GM19463 (cell line): ENCODE data around the gene PPP3CA.
"Not testable (repeated sequence)": the region's sequence is repeated elsewhere in the genome, so short reads cannot be mapped to it uniquely, and the experiment has no call there.

Source experiments
- ATAC-seq: cut with Tn5 transposase; IDR thresholded peaks from one replicate; pipeline ENCODE4 v1.9.1; 2021; ENCODE audit warnings: mild to moderate bottlenecking, moderate library complexity; ENCODE audit not compliant: unreplicated experiment

PPP3CA gene

GRCh38 chr4:101183221-101183620, 164.1 kb downstream of the PPP3CA start:
- ATAC-seq: no peak

- not testable (repeated sequence) for ATAC-seq
These were observed 164.6 kb downstream of the PPP3CA start for GRCh38 chr4:101182688-101183087.

DNA sequence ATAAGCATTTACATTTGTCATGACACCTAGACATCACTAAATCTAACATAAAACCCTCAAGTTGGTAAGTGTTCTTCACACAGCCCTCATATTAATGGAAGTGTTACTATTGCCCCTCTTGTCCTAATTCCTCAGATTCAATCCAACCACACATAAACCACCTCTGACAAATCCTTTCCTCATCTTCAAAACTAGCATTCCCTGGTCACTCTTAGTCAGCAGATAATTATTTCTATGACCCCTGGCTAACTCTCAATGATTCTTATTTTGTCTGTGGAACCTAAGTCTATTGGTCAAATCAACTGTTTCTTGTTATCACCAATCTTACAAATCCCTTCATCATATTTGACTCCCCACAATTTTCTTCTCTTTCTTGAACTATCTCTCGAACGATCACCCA, 168.6 kb downstream of the PPP3CA start:
- no peak for ATAC-seq

DNA sequence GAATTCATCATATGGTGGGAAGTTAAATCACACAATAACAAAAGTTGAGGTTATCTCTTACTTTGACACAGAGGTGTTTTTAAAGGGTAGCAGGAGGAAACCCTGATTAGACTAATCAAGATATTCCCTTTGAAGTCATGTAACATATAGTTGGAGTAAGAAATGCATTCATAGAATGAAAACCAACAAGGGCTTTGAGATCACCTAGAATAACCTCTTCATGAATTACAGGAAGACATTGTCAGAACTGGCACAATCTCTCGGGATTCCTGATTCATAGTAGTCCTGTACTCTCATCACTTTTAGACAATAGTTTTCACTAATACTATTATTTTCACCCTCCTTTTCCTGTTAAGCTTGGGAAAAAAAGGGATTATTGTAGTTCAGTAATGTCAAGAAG, 170.2 kb downstream of the PPP3CA start:
- no peak for ATAC-seq

- ATAC-seq: no peak
These were observed 171.2 kb downstream of the PPP3CA start for GRCh38 chr4:101175896-101176676.

DNA sequence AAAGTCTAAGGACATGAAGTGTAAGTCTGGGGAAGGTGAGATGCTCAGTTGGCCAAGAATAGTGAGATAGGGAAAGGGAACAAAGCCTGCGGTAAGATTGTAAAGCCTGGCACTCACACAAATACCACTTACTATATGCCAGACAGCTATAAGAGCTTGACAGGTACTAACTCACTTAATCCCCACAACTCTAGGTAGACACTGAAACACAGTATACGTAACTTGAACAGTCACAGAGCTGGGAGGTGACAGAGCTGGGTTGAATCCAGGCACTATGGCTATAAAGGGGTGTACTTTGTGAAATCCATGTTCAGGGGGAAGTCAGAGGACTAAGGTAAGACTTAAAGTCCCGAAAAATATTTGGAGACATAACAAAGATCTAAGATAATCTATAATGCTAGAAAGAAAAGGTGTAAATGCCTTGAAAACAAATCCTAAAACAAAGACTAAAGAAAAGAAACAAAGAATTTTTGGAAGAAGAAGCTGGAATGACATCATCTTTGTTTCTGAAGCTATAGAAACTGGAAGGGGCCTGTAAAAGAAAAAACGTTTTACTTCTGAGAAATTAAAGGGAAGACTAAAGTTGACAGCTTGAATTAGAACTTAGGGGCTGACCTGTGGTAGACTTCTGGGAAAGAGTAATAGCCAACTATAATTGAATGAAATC, 172.5 kb downstream of the PPP3CA start:
- ATAC-seq: no peak

- no peak for ATAC-seq
These were observed 175.0 kb downstream of the PPP3CA start for GRCh38 chr4:101172369-101172768.

GRCh38 chr4:101171747-101172146, 175.6 kb downstream of the PPP3CA start:
- ATAC-seq: no peak

GRCh38 chr4:101169044-101170014, 178.0 kb downstream of the PPP3CA start:
- peak; percentile 100 for ATAC-seq

DNA sequence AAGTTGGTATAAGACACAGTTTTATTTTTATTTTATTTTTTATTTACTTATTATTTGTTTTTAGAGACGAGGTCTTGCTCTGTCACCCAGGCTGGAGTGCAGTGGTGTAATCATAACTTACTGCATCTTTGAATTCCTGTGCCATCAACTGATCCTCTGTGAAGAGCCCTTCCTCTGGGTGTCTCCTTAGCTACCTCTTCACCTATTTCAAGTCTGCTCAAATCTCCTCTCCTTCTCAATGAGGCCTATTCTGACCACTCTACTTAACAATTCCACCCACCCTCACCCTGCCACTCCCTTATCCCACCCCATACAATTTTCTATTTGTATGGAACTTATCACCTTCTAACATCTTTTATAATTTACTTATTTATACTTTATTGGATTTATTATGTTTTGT, 183.4 kb downstream of the PPP3CA start:
- ATAC-seq: no peak

GRCh38 chr4:101162990-101163380, 184.3 kb downstream of the PPP3CA start:
- no peak for ATAC-seq

DNA sequence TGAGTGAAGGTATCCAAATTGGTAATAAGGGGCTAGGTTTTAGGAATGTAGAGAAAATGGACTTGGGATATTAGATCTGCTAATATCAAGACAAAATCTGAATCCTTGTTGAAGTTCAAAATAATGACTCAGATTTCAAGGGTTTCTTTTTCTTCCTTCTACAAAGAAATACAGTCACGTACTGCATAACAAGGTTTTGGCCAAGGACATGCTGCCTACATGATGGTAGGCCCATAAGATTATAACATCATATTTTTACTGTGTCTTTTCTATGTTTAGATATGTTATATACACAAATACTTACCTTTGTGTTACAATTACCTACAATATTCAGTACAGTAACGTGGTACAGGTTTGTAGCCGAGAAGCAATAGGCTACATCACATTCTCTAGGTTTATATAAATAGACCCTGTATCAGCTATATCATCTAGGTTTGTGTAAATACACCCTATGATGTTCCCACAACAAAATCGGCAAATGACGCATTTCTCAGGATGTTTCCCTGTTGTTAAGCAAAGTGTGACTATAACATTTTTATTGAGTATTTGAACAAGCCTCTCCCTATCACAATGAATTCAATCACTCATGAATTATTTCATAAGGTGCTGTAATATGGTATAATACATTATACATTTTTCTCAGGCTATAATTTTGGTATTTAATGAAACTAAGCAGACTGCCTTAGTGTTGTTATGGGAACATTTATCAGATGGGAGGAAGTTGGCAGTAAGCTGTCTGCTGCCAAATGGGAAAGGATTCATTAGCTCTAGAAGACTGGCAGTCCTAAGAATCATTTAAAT, 186.3 kb downstream of the PPP3CA start:
- no peak for ATAC-seq

DNA sequence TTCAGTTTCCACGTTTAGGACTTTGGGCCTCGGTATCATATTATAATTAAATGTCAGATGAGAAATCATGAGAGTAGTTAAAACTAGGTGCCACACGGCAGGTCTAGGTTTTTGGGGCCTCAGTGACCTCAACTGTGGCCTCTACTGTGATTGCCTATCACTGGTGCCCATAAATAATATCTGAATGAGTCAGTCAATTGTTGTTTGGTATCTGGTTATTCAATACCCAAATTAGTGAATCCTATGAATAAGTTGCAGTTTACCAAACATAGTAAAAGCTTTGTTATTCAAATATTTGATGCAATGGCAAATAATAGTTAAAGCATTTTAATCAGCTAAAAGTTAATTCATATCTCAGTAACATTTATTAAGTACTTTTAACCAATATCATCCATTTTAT, 188.8 kb downstream of the PPP3CA start:
- no peak for ATAC-seq

DNA sequence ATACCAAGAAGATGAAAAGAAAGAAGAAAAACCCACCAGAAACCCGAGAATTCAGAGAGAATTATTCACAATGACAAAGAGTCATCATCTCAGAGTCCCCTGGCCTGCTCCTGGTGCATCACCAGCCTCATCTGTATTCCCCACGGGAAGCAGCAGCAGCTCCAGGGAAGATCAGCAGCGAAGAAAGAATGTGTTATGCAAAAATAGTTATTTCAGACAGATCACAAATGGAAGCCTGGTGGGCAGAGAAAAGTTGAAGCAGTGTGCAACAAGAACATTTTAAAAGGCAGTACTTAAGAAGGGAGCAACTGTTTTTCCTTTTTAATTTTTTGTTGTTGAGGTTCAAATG, 189.2 kb downstream of the PPP3CA start:
- no peak for ATAC-seq

DNA sequence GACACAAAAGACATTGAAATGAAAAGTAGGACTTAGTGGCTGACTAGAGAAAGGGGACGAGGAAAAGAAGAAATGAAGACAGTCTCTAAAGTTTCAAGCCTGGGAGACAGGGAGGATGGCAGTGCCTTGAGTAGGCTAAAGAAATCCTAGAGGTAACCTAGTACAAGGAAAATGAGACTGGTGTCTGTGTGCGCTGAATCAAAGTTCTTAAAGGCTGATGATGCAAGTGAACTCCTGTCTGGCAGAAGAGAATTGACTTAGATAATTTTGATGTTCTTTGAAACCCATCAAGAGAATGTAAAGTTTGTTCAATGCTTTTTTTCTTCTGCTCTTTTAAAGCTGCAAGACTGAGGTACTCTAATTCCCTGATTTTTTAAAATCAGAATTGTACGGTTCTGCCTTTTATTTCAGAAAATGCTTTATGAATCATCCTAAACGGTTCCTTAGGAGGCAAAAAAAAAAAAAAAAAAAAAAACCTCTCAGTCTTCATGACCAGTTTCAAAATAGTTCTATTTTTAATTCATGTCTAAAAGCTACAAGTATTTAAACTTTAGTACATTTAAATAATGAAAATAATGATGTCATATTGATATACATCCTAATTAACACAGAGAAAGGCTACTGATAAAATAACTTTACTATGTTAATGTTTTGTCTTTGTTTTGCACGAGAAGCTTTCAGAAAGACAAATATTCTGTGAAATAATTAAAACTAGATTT, 189.8 kb downstream of the PPP3CA start:
- ATAC-seq: no peak

- no peak for ATAC-seq
These were observed 190.6 kb downstream of the PPP3CA start for GRCh38 chr4:101156619-101157310.

DNA sequence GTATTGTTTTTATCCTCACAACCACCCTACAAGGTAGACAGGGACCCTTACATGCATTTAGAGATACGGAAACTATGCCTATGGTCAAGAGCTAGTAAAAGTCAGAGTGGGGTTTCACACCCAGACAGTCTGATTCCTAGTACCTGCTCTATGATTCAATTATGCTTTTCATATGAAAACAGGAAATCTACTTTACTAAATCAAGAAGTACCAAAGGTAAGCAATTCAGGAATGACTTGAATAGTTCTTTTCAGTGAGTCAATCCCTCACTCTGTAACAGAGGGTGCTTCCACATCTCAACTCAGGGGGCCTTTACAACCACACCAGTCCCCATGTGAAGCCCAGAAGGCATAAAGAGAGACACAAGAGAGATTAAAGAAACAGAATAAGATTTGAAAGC, 191.4 kb downstream of the PPP3CA start:
- no peak for ATAC-seq

GRCh38 chr4:101155368-101155767, 192.0 kb downstream of the PPP3CA start:
- ATAC-seq: no peak

DNA sequence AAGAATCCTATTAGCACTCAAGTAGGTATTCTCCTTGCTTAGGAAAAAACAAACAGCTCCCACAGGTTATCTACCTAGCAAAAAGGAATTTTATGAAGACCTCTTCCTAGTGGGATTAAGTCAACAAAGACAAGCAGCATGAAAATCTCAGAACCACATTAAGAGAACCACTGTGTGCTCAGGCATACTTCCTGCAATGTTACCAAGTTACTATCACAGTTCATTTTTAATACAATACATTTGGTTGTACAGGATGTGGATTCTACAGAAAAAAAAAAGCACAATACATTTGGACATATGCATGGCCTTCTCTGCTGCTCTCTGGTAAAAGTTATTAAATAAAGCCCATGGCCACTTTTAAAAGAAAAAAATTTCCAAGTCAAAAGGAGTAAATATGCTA, 193.7 kb downstream of the PPP3CA start:
- ATAC-seq: no peak
